Hepatic stellate cell (primary cell): Measurements from ENCODE around the gene SUSD1.

ENCODE experiments used
- DNase-seq: peaks from one replicate; pipeline ENCODE4 v3.0.0; 2011; ENCODE audit warnings: low spot score

Gene SUSD1

GRCh38 chr9:112041536-112042243, 133.4 kb downstream of the SUSD1 start:
- peak; percentile 82 for DNase-seq

GRCh38 chr9:112041199-112041535, 133.9 kb downstream of the SUSD1 start:
- no peak for DNase-seq

DNA sequence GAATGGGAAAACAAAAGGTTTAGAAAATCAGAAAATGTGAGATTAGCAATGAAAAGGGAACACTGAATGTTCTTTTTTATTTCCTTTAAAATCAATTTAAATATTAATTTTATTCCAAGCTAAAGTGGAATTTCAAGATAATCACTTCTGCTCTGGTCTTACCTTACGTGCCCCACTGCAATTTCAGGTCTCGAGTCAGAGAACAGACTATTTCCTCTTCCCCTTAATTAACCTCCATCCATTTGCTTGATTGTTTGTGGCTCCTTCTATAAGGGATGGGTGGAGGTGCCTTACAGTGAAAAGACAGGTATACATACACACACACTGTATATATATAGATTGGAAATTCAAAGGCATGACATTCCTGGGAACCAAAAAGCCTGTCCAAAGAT, 137.1 kb downstream of the SUSD1 start:
- no peak for DNase-seq

DNA sequence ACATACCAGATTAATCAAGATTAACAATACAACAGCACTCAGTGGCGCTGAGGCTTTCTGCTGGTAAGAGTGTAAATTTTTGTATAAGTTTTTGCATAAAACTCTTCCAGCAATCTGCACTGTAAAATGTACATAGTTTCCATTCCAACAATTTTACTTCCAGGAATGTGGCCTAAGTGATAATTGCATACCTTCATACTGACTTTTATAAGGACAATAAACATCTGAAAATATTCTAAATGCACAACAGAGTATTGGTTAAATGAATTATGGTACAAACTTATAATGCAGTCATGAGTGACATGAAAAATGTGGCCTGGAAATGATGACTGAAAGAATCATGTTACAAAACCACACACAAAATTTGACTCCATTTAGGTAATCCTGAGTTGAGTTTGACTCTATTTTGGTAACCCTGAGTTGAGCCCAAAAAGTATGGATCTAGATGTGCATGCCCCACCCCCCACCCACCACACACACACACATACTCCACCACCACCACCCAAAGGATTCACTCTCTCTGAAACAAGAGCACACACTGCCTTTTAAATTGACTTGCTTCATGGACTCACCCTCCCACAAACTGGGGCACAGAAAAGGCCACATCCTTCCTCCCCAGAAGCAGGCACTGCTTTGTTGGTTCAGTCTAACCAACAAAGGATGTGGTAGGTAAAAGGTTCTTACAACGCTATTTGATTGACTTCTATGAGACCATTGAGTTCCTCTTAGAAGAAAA, 137.6 kb downstream of the SUSD1 start:
- peak; percentile 34 for DNase-seq

DNA sequence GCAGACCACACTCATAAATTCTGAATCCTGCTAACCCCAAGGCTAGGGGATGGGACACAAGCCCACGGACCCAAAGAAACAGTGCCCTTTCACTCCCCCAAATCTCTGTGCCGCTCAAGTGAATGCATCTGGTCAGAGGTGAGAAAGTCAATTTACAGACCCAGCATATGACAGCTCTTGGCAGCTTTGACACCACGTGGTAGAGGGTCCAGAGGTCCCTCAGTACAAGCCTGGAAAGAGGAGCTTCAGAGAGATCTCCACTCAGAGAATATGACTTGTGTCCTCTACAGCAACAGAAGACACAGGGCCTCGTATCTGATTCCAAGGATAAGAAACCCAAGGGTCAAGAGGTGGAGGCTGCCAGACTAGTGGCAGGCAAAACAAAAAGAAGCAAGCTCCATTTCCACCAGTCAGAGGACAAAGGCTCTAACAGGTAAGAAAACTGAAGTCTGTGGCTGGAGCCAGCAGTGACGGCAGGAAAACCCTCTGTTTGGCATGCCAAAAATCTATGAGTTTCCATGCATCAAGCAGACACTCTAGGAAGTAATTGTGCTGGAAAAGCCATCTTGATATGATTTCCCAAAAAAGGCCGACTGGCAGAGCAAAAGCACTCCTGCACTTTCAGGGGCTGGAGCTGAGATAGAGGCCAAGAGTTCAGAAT, 139.8 kb downstream of the SUSD1 start:
- no peak for DNase-seq

DNA sequence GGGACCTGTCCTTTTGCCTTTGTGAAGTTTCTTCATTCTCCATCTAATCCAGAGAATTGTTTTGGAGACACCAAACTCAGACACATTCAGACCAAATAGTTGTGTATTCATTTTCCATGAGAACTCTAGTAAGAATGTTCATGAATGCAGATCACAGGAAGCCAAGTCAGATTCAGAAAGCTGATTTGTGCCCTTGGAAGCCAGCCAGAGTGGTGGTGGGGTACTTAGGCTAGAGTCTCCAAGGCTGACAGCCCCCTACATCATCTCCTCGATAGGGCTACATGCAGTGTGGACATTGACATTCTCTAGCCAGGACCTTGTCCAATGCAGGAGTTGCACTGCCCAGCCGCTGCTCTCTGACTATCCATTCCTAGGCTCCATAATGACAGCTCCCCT, 140.9 kb downstream of the SUSD1 start:
- no peak for DNase-seq

DNA sequence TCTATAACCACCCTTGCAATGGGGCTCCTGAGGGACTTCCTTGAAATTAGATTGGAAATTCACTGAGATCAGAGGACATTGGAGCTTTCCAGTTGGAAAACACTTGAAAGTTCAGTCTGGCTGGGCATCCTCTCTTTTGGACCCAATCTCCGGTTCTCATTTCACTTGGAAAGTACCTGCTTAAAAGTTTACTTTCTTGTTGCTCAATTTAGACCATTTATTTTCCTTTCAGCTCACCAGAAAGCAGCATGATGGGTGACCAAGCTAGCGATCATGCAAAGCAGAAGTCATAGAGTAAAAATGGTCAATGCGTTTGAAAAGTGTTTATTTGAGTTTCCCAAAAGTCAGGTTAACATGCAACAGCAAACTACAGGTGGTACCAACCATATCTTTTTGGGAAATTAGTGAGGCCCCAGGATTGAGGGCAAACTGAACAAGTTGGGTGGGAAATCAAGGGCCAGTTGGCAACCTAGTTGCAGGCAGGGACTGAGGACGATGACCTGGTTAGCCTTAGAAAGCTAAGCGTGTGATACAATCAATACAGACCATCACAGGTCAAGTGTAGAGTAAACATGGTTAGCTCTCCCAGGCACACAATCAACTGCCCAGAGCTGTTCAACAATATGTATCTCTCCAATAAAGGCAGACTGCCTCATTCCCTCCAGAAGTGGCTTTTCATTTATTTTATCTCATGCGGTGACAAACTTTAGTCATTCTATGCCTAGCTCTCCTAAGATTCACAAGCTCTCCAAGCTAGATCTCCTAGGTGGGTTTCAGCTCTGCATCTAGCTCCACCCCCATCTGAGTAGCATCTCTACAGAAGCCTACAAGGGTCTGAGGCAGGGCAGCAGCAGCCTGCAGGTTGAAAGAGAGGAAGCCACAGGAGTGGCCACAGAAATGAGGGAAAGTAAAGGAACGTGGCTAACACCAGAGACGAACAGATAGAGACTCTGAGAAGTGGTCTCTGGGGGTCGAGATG, 141.6 kb downstream of the SUSD1 start:
- DNase-seq: no peak

DNA sequence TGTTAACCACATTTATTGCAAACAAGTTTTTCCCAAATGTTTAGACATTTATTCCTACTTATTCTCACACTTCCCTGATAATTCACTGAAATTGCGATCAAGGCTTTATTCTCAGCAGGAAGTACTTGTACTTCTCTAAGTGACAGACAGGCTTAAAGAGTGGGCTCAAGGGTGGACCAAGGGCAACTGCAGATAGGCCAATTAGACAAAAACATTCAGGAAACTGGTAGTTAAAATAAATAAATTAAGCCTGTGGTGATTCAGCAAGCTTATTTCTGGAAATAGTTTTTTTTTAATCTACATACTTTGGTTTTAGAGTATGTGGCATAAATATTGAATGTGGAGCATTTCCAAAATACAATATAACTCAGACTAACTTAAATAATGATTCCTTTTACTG, 142.4 kb downstream of the SUSD1 start:
- no peak for DNase-seq

- DNase-seq: no peak
These were observed 143.1 kb downstream of the SUSD1 start for GRCh38 chr9:112032009-112032408.

DNA sequence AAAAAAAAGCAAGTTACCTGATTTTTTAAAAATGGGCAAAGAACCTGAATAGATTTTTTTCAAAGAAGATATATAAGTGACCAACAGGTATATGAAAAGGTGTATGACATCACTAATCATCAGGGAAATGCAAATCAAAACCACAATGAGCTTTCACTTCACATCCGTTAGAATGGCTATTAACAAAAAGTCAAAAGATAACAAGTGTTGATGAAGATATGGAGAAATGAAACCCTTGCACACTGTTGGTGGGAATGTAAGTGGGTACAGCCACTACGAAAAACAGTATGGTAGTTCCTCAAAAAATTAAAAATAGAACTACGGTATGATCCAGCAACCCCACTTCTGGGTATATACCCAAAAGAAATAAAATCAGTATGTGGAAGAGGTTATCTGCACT, 143.7 kb downstream of the SUSD1 start:
- no peak for DNase-seq

- no peak for DNase-seq
These were observed 145.1 kb downstream of the SUSD1 start for GRCh38 chr9:112029921-112030444.

DNA sequence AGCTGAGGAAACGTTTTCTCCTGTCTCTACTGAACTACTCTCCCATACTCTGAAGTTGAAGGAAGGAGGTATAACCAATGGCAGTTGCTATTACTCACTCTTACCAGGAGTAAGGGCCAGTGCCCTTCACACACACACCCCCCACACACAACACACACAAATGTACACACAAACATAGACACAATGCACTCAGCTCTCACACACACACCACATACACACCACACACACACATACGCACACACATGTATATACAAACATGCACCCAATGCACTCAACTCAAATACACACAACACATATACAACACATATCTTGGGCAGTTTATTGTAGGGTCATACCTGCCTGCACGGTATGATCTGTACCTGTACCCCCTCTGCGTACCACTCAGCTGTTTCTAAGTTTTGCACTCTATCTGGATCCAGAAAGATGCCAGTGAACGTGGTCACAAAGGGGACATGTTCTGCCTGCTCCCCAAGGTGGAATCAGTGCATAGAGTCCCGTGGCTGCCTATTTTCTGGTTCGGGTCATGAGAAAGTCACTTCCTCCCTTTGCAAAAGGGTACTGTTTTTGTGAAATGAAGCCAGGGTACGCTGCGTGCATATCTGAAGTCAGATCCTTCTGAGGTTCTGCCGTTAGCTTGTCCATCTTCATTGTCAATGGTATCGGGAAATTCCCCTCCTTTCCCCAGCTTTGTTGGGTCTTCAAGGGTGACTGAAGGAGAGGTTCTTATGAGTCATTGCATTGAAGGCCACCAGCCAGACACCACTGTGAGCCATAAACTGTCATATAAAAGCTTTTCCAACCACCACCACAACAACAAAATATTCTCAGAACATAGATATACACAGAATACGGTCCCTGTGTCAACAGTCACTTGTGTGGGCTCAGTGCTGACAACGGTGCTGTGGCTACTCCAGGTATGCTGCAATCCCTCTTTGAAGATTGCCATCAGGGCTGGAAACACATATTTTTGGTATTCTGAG, 146.6 kb downstream of the SUSD1 start:
- no peak for DNase-seq

GRCh38 chr9:112025850-112026249, 149.2 kb downstream of the SUSD1 start:
- DNase-seq: no peak

DNA sequence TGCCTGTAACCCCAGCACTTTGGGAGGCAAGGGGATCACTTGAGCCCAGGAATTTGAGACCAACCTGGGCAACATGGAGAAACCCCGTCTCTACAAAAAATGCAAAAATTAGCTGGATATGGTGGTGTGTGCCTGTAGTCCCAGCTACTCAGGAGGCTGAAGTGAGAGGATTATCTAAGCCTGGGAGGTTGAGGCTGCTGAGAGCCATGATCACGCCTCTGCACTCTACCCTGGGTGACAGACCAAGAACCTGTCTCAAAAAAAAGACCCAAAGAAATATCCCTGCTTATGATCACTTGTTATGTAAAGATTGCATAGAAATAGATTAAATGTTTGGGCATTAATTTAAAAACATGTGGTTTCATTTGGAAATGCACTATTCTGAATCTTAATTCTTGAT, 153.4 kb downstream of the SUSD1 start:
- DNase-seq: no peak

- peak; percentile 19 for DNase-seq
These were observed 154.2 kb downstream of the SUSD1 start for GRCh38 chr9:112020680-112021596.

DNA sequence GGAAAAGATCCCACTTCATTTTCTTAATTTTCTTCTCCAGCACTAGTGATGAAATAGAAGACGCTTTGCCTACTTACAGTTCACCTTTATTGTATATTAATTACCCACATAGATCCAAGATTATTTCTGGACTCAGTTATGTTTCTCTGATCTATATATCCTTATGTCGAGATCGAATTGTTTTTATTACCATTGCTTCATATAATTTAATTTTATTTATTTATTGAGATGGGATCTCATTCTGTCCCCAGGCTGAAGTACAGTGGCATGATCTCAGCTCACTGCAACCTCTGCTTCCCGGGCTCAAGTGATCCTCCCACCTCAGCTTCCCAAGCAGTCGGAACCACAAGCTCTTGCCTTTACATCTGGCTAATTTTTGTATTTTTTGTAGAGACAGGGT, 157.2 kb downstream of the SUSD1 start:
- no peak for DNase-seq

GRCh38 chr9:112015736-112016135, 159.4 kb downstream of the SUSD1 start:
- DNase-seq: no peak

DNA sequence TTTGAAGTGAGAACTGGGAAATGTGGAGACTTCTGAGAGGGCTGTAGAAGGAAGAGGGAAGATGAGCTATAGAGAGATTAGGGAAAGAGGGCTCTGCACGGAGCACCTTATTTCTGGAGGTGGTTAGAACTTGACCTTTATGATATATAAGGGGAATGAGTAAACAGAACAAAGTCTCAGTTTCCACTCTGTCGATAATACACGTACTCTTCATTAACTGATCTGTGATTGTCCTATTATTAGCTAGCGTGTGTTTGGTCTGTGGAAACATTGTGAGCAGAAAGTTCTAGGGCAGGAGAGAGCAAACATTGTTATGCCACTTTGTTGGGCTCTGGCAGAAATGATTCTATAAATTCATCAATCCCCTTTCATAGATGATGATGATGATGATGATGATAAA, 159.9 kb downstream of the SUSD1 start:
- no peak for DNase-seq

DNA sequence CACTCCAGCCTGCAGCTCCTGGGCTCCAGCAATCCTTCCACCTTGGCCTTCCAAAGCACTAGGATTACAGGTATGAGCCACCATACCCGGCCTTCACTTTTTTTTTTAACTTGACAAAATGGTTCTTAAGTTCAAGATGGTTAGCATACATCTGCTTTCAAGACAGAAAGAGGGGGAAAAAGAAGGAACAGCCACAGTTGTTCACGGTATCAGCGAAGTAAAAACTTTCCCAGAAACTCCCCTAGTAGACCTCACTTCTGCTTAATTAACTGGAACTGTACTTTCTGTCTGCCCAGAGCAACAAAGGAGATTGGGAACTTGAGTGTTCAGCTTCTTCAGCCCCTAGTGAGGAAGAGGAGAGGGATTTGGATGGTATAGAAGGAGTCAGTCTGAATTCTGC, 161.8 kb downstream of the SUSD1 start:
- DNase-seq: no peak
